ENCODE data around the gene LIN28A.

The LIN28A gene

DNA sequence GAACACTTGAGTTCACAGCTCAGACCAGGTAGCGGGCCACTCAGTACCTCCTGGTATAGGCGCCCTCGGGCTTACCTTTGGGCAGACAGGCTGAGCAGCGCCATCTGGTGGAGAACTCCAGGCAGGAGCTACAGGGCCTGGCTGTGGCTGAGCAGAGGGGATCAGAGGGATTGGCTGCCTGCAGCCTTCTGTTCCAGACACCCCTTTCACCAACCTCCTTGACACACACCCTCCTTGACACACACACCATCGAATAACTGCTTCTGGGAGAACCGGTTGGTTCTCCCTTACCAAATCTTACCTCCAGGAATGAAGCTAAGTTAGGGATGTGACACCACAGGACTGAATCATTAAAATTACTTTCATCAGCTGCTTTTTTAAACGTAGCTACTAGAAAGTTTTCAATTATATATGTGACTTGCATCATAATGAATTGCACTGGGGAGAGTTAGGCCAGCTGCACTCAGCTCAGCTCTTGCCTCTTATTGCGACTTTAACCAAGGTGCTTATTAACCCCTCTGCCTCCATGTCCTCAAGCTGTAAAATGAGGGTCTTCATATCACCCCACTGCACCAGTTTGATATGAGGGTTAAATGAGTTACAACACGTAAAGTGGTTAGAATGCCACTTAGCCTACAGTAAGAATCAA lies 6.6 kb downstream of the LIN28A start:
- TF ChIP-seq, protein P1, sequence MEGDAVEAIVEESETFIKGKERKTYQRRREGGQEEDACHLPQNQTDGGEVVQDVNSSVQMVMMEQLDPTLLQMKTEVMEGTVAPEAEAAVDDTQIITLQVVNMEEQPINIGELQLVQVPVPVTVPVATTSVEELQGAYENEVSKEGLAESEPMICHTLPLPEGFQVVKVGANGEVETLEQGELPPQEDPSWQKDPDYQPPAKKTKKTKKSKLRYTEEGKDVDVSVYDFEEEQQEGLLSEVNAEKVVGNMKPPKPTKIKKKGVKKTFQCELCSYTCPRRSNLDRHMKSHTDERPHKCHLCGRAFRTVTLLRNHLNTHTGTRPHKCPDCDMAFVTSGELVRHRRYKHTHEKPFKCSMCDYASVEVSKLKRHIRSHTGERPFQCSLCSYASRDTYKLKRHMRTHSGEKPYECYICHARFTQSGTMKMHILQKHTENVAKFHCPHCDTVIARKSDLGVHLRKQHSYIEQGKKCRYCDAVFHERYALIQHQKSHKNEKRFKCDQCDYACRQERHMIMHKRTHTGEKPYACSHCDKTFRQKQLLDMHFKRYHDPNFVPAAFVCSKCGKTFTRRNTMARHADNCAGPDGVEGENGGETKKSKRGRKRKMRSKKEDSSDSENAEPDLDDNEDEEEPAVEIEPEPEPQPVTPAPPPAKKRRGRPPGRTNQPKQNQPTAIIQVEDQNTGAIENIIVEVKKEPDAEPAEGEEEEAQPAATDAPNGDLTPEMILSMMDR (IDR thresholded peaks at IDR 0.05; ENCODE audit: low read depth, low read length), result peak; percentile 90
- DNase-seq (ENCODE audit: extremely low read depth, low read depth), result peak; percentile 14

DNA sequence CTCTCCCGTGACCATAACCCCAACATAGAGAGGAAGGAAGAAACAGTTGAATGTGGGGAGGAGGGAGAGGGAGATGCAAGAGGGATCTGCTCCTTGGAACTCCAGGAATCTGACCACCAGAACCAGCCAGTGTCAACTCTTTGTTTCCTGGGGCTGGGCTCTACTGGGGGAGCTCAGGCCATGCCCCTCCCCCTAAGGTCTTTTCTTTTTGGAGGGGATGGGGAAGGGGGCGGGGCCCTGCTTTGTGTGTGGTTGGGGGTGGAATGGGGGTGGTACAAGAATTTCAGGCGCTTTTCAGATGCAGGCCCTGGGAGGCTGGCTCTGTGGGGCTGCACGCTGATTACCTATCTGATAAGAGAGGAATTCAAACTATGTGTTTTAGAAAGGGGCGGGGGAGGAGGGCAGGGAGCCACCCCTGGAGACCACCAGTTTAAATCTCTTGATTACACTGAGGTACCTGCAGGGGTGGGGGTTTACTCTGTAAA lies 8.3 kb downstream of the LIN28A start:
- TF ChIP-seq, protein P1 (IDR thresholded peaks at IDR 0.05; ENCODE audit: low read depth, low read length), result no peak
- no peak for DNase-seq (ENCODE audit: extremely low read depth, low read depth)

DNA sequence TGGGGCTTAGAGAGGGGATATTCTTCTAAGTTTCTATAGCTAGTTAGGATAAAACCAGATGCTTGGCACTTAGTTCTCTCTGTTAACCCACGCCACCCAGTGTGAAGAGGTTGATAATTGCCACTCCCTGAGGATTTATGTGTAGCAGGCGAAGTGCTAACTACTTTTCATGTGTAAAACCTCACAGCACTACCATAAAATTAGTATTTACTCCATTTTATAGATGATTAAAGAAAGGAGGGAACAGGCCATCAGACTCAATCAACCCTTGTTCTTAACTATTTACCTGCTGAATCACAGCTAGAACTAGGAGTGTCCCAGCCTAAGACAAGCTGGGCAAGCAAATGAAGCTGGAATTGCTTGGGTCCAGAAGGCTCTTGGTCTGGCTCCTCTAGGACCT lies 8.9 kb downstream of the LIN28A start:
- DNase-seq (ENCODE audit: extremely low read depth, low read depth), result no peak
- TF ChIP-seq, protein P1 (IDR thresholded peaks at IDR 0.05; ENCODE audit: low read depth, low read length), result no peak

DNA sequence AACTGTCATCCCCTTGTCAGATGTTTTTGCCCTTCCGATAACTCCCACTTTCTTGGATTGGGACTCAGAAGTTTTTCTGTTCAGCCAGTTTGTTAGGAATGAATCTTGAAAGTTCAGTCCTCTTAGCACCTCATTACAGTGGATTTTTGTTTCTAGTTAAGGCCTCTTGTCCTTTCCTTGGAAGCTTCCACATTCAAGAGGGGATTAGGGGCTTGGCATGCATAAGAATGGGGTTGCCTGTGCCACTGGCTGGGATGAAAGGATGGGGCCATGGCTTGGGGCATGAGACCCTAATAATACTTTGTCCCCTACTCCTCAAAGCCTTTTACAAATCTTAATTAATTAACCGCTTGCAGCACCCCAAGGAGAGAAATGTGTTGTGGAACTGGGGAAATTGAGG lies 19.1 kb downstream of the LIN28A start:
- TF ChIP-seq, protein P1 (IDR thresholded peaks at IDR 0.05; ENCODE audit: low read depth, low read length), result no peak
- DNase-seq (ENCODE audit: extremely low read depth, low read depth), result no peak

DNA sequence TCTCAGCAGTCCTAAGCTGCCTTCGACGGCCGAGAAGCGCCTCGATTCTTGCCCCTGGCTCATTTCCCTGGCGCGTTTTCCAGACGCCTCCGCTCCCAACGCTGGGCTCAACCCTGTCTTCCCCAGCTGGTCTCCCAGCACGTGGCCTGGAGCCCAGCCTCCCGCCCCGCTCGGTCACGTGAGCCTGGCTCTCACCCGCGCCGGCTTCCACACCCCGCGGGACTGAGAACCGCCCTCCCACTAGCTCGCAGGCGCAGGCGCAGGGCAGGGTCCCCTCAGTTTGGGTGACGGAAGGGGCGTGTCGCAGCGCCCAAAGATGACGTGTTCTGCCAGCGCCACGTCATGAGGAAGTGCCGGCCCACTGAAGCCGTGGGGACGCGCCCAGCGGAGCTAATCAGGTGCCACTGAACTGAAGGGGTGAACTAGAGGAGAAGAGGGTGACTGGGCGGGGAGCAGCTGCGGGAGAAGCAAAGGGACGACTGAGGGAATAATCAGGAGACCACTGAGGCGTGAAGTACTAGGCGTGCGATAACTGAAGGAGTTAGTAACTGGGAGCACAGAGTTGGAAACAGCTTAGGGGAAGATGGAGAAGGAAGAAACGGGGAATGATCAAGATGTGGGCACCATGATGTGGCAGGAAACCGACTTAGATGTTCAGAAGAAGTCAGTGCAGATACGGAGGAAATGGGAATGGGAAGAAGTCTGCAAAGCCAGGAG lies 21.5 kb downstream of the LIN28A start, which contains the start of gene DHDDS:
Gene DHDDS (plus strand): TSS at position 343 of the 717 bp plus-strand sequence. CDS start 625 bp downstream, outside the sequence.
- peak; percentile 94 for DNase-seq (ENCODE audit: extremely low read depth, low read depth)
- TF ChIP-seq, protein P1 (IDR thresholded peaks at IDR 0.05; ENCODE audit: low read depth, low read length), result no peak

DNA sequence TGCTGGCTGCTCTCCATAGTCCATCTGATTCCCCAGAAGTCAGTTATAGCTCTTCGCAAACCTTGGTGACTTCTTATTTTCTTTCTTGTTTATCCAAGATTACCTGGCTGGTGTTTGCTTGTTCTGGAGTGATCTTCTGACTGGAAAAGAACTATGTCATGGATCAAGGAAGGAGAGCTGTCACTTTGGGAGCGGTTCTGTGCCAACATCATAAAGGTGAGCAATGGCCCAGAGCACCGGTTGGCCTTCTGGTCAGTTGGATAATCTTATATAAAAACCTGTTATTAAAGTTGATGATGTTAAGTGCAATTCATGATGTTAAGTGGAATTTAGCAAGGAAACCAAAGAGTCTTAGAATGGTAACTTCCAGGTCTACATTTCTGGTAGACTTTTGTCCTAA lies 22.2 kb downstream of the LIN28A start:
- no peak for DNase-seq (ENCODE audit: extremely low read depth, low read depth)
- TF ChIP-seq, protein P1 (IDR thresholded peaks at IDR 0.05; ENCODE audit: low read depth, low read length), result no peak

DNA sequence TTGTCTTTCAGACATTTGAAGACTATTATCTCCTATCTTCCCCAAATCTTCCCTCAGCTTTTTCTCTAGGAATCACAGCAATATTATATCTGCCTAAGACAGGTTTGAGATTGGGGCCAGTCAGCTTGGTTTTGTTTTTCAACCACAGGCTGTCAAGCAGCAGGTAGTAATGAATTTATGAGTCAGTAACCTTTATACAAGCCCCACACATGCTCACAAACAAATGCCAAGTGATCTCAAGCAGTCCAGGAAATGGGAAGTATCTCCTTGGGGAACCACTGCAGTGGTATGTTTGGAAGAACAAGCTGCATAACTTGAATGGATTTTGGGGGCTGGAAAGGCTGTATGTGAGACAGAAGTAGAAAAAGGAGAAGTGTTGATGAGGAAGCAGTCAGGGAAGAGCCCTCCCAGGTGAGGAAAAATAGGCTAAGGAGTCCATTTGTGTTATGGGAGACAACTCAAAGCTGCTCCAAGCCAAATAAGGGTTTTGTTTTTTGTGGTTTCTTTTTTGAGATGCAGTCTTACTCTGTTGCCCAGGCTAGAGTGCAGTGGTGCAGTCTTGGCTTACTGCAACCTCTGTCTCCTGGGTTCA lies 23.6 kb downstream of the LIN28A start:
- DNase-seq (ENCODE audit: extremely low read depth, low read depth), result no peak
- TF ChIP-seq, protein P1 (IDR thresholded peaks at IDR 0.05; ENCODE audit: low read depth, low read length), result no peak

Data from AG09319 (cell line).